Trophoblast cell (in vitro differentiated cells and primary cell): Measurements from ENCODE around the gene PFDN5.
"Not testable (repeated sequence)": the region's sequence is repeated elsewhere in the genome, so short reads cannot be mapped to it uniquely, and the experiment has no call there.

Experiments used
- DNase-seq, 2 donors: peaks; one replicate each; pipeline ENCODE4 v3.0.0-alpha.2; 2016
- H2AFZ ChIP-seq: 2 replicates; pipeline ENCODE4 v1.6.1; 2013; ENCODE audit warnings: low read length, moderate library complexity, mild to moderate bottlenecking; ENCODE audit not compliant: insufficient read depth, poor library complexity
- H2AK5ac ChIP-seq: 2 replicates; pipeline ENCODE4 v1.6.1; 2013; ENCODE audit warnings: mild to moderate bottlenecking, low read length
- H2BK120ac ChIP-seq: 2 replicates; pipeline ENCODE4 v1.6.1; 2013; ENCODE audit warnings: low read length, mild to moderate bottlenecking, moderate library complexity; ENCODE audit not compliant: insufficient read depth, poor library complexity
- H2BK12ac ChIP-seq: 2 replicates; pipeline ENCODE4 v1.6.1; 2013; ENCODE audit warnings: mild to moderate bottlenecking, low read length, moderate library complexity
- H2BK5ac ChIP-seq: 2 replicates; pipeline ENCODE4 v1.6.1; 2013; ENCODE audit warnings: low read length, low read depth, moderate library complexity, mild to moderate bottlenecking; ENCODE audit not compliant: poor library complexity
- H3K14ac ChIP-seq: 2 replicates; pipeline ENCODE4 v1.6.1; 2013; ENCODE audit warnings: mild to moderate bottlenecking, low read length
- H3K18ac ChIP-seq: 2 replicates; pipeline ENCODE4 v1.6.1; 2013; ENCODE audit warnings: mild to moderate bottlenecking, low read length
- H3K23ac ChIP-seq: 2 replicates; pipeline ENCODE4 v1.6.1; 2013; ENCODE audit warnings: low read length
- H3K27ac ChIP-seq: 2 replicates; pipeline ENCODE4 v1.5.1; 2013; ENCODE audit warnings: low read depth, mild to moderate bottlenecking, inconsistent platforms, low read length, moderate library complexity
- H3K27me3 ChIP-seq: 2 replicates; pipeline ENCODE4 v1.6.1; 2013; ENCODE audit warnings: inconsistent platforms, mild to moderate bottlenecking, low read length, moderate library complexity; ENCODE audit not compliant: insufficient read depth
- H3K36me3 ChIP-seq, 2 experiments: 1 replicate in 1 of 2; 2 replicates in 1 of 2; pipeline ENCODE4 v1.6.1; 2013; ENCODE audit warnings: low read length in 2 of 2, mild to moderate bottlenecking in 2 of 2, moderate library complexity in 1 of 2; ENCODE audit not compliant: insufficient read depth in 2 of 2, control insufficient read depth in 1 of 2
- H3K4ac ChIP-seq: 2 replicates; pipeline ENCODE4 v1.6.1; 2013; ENCODE audit warnings: low read depth, mild to moderate bottlenecking, low read length, moderate library complexity
- H3K4me1 ChIP-seq, 2 experiments: 1 replicate in 1 of 2; 2 replicates in 1 of 2; pipeline ENCODE4 v1.6.1; 2013; ENCODE audit warnings: low read length in 2 of 2, mild to moderate bottlenecking in 2 of 2, moderate library complexity in 1 of 2; ENCODE audit not compliant: insufficient read depth in 2 of 2, control insufficient read depth in 1 of 2
- H3K4me2 ChIP-seq: 2 replicates; pipeline ENCODE4 v1.6.1; 2013; ENCODE audit warnings: inconsistent platforms, mild to moderate bottlenecking, low read length, moderate library complexity
- H3K4me3 ChIP-seq: 2 replicates; pipeline ENCODE4 v1.5.1; 2013; ENCODE audit warnings: mild to moderate bottlenecking, low read depth, low read length, inconsistent platforms
- H3K79me1 ChIP-seq: one replicate; pipeline ENCODE4 v1.6.1; 2013; ENCODE audit warnings: low read length
- H3K79me2 ChIP-seq: 2 replicates; pipeline ENCODE4 v1.6.1; 2013; ENCODE audit warnings: low read length, mild to moderate bottlenecking; ENCODE audit not compliant: control insufficient read depth, insufficient read depth, poor library complexity
- H3K9ac ChIP-seq: 2 replicates; pipeline ENCODE4 v1.6.1; 2013; ENCODE audit warnings: mild to moderate bottlenecking, low read length
- H3K9me3 ChIP-seq: 2 replicates; pipeline ENCODE4 v1.6.1; 2013; ENCODE audit warnings: low read depth, mild to moderate bottlenecking, control low read depth, inconsistent platforms, low read length; ENCODE audit not compliant: insufficient read depth
- H4K12ac ChIP-seq: 2 replicates; pipeline ENCODE4 v1.6.1; 2013; ENCODE audit warnings: low read depth, mild to moderate bottlenecking, low read length, moderate library complexity
- H4K8ac ChIP-seq: 2 replicates; pipeline ENCODE4 v1.6.1; 2013; ENCODE audit warnings: low read depth, mild to moderate bottlenecking, low read length, moderate library complexity
- H4K91ac ChIP-seq: one replicate; pipeline ENCODE4 v1.6.1; 2013; ENCODE audit warnings: low read depth, mild to moderate bottlenecking, low read length, moderate library complexity
- WGBS: extraction: QIAGEN DNeasy Blood & Tissue Kit; methylation state at CpG from one replicate; pipeline ENCODE4 v1.1.7; 2013; ENCODE audit warnings: missing lambda C conversion rate; ENCODE audit not compliant: insufficient read length, insufficient coverage; ENCODE audit errors: extremely low coverage; 5-methylcytosine and 5-hydroxymethylcytosine counted together

PFDN5 gene

DNA sequence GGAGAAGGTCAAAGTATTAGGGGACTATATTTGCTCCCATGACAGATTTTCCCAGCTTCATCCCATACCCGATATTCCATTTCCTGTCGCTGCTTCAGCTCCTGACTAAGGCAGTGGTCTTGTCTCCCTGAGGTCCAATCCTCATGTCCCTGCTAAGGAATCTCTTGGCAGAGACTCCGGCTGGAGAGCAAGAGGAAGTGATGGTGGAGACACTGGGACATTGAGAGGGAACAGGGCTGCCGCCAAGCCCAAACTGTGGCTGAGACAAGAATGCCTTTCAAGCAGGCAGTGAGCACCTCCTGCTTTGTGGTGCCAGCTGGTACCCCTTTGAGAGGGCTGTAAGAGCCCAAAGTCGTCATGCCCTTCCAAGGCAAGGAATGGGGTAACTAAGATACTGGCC, 35.3 kb downstream of the PFDN5 start:
- no peak overlapping the region for H2AK5ac ChIP-seq
- H3K79me1 ChIP-seq = no peaks in the 10 kb centered on the region
- no CpG with 5 or more reads among the region's 5 CpGs for whole genome bisulfite sequencing
- H3K36me3 ChIP-seq = no peaks in the 10 kb centered on the region
- peaks cover 12% of the 10 kb centered on the region for H3K27me3 ChIP-seq
- H3K9ac ChIP-seq = no peak overlapping the region
- no peak overlapping the region for H3K4me2 ChIP-seq
- H4K8ac ChIP-seq = no peak overlapping the region
- no peak for DNase-seq
- peaks cover 2% of the 10 kb centered on the region for H3K9me3 ChIP-seq
- no peak overlapping the region for H3K23ac ChIP-seq
- H2BK12ac ChIP-seq = no peak overlapping the region
- no peak overlapping the region for H3K18ac ChIP-seq
- no peak overlapping the region for H3K27ac ChIP-seq
- H2BK120ac ChIP-seq = no peak overlapping the region
- H2AFZ ChIP-seq = no peak overlapping the region
- H4K91ac ChIP-seq = no peak overlapping the region
- H3K4me1 ChIP-seq = peaks cover 0 to 2% of the 10 kb centered on the region in 2 experiments
- H2BK5ac ChIP-seq = no peak overlapping the region
- no peaks in the 10 kb centered on the region for H3K79me2 ChIP-seq
- H3K4ac ChIP-seq = no peak overlapping the region
- H3K14ac ChIP-seq = no peak overlapping the region
- H3K4me3 ChIP-seq = no peak overlapping the region
- H4K12ac ChIP-seq = no peak overlapping the region

DNA sequence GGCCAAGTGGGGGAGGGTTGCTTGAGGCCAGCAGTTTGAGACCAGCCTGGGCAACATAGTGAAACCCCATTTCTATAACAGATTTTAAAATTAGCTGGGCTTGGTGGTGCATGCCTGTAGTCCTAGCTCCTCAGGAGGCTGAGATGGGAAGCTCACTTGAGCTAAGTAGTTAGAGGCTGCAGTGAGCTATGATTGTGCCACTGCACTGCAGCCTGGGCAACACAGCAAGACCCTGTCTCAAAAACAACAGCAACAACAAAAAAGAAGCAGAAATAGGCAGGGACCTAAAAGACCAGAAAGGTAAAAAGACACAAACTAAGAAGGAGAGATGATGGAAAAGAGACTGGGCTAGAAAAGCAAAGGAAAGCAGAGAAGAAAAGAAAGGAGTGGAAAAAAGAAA, 37.0 kb downstream of the PFDN5 start:
- H2AFZ ChIP-seq, H2BK5ac ChIP-seq, H2BK12ac ChIP-seq, H3K4me3 ChIP-seq, H2BK120ac ChIP-seq, H3K9me3 ChIP-seq, H3K79me2 ChIP-seq, H3K4me1 ChIP-seq, H3K79me1 ChIP-seq, H3K4me2 ChIP-seq, H2AK5ac ChIP-seq, H4K91ac ChIP-seq, H4K12ac ChIP-seq, H3K4ac ChIP-seq, DNase-seq, H3K27me3 ChIP-seq, H3K23ac ChIP-seq, H3K18ac ChIP-seq, H4K8ac ChIP-seq, H3K14ac ChIP-seq, H3K27ac ChIP-seq, H3K36me3 ChIP-seq, H3K9ac ChIP-seq: not testable (repeated sequence)

DNA sequence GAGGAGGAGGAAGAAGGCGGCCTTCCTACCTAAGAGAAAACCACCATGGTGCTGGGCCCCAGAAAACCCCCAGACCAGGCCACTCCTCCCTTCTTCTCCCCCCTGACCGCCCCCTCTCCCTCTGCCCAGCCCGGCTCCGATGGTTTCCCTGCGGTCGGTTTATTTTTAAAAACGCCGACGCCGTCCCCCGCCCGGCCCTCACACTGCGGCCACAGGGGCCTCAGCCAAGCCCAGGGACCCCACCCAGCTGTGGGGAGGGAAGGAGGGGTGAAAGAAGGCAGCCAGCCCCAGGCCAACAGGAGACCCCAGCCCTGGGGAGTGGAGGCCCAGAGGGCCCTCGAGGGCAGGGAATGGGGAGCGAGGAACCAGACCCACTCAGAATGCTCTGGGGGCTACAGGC, 37.4 kb downstream of the PFDN5 start:
- H3K9ac ChIP-seq = no peak overlapping the region
- H2BK12ac ChIP-seq = no peak overlapping the region
- no peak overlapping the region for H3K27ac ChIP-seq
- H3K18ac ChIP-seq = no peak overlapping the region
- H3K79me2 ChIP-seq = no peaks in the 10 kb centered on the region
- no peaks in the 10 kb centered on the region for H3K27me3 ChIP-seq
- no peak overlapping the region for H4K91ac ChIP-seq
- peaks cover 2% of the 10 kb centered on the region for H3K9me3 ChIP-seq
- H2BK120ac ChIP-seq = no peak overlapping the region
- no peaks in the 10 kb centered on the region for H3K79me1 ChIP-seq
- peaks cover 0 to 3% of the 10 kb centered on the region in 2 experiments for H3K4me1 ChIP-seq
- no peak overlapping the region for H3K23ac ChIP-seq
- H3K4me2 ChIP-seq = no peak overlapping the region
- no CpG with 5 or more reads among the region's 15 CpGs for WGBS
- no peak overlapping the region for H4K8ac ChIP-seq
- H2AK5ac ChIP-seq = no peak overlapping the region
- H3K4me3 ChIP-seq = no peak overlapping the region
- H3K4ac ChIP-seq = no peak overlapping the region
- no peaks in the 10 kb centered on the region for H3K36me3 ChIP-seq
- H4K12ac ChIP-seq = no peak overlapping the region
- no peak overlapping the region for H3K14ac ChIP-seq
- no peak for DNase-seq
- H2BK5ac ChIP-seq = no peak overlapping the region
- no peak overlapping the region for H2AFZ ChIP-seq

DNA sequence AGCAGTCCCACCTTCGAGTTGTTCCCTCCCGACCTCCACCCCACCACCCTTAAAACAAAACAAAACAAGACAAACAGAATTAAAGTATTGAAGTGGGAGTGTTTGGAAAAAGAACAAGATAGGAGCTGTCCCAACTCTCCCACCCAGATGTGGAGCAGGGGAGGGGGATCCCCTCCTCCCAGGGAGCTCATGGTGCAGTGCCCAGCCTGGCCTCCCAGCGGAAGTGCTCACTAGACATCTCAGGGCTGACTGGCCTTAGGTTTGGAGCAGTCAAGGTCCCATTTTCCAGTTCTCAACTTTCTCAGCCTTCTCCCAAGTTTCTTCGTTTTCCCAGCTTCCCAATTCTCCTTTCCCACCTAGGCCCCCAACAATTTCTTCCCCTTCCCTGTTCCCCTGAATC, 37.9 kb downstream of the PFDN5 start:
- Histone ChIP-seq H4K12ac (no peak overlapping the region), H3K18ac (no peak overlapping the region), H3K27me3 (no peaks in the 10 kb centered on the region), H3K27ac (no peak overlapping the region), H2AFZ (no peak overlapping the region), H4K8ac (no peak overlapping the region), H2BK5ac (no peak overlapping the region), H3K9ac (no peak overlapping the region), H2BK12ac (no peak overlapping the region), H3K9me3 (peaks cover 1% of the 10 kb centered on the region), H3K79me1 (no peaks in the 10 kb centered on the region), H3K14ac (no peak overlapping the region), H2BK120ac (no peak overlapping the region), H3K4me3 (no peak overlapping the region), H3K4me2 (no peak overlapping the region), H2AK5ac (no peak overlapping the region), H3K36me3 (no peaks in the 10 kb centered on the region), H3K4me1 (peaks cover 0 to 3% of the 10 kb centered on the region in 2 experiments), H3K4ac (no peak overlapping the region), H3K79me2 (no peaks in the 10 kb centered on the region), H3K23ac (no peak overlapping the region), H4K91ac (no peak overlapping the region)
- no CpG with 5 or more reads among the region's 4 CpGs for WGBS
- no peak for DNase-seq
